NB4 (cell line): ENCODE results near the gene IRF2BPL.

Experiments
- DNase-seq: peaks from one replicate; pipeline ENCODE4 v3.0.0; 2010; ENCODE audit warnings: low read depth
- H3K4me3 ChIP-seq: one replicate; pipeline ENCODE4 v1.5.1; 2011; ENCODE audit warnings: mild to moderate bottlenecking, low read depth, low read length, moderate library complexity
- CTCF ChIP-seq: IDR thresholded peaks from one replicate; pipeline ENCODE4 v1.5.1; 2012; ENCODE audit warnings: low read depth, low read length
- MAX ChIP-seq: IDR thresholded peaks from 2 replicates; pipeline ENCODE4 v1.6.1; 2011; ENCODE audit warnings: low read depth, low read length
- MYC ChIP-seq: IDR thresholded peaks from 2 replicates; pipeline ENCODE4 v1.6.1; 2011; ENCODE audit warnings: low read depth, low read length
- POLR2A ChIP-seq: IDR thresholded peaks from 2 replicates; pipeline ENCODE4 v1.6.1; 2011; ENCODE audit warnings: mild to moderate bottlenecking; ENCODE audit not compliant: insufficient read length; ENCODE audit errors: extremely low read depth

The IRF2BPL gene

DNA sequence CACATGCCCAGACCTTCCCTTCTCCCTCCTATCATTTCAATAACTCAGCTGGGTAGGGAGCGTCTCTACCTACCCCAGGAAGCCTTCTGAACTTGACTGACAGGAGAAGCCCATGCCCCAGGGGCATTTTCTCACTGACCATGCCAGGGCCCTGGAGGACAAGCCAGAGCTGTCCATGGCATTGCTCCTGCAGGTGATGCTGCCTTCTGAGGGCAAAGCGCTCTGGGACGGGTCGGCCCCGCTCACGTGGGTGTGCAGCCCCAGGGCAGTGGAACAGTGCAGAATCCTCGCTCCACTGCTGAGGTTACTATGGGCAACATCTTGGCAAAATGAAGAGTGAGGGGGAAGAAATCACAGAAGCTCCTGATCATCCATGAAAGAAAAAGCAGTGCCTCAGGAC, 41.0 kb upstream of the IRF2BPL start:
- no peak for DNase-seq
- no peak overlapping the region for H3K4me3 ChIP-seq
- no peak for TF ChIP-seq POLR2A
- TF ChIP-seq MYC: no peak
- no peak for TF ChIP-seq CTCF
- TF ChIP-seq MAX: no peak

- TF ChIP-seq POLR2A: no peak
- no peak for TF ChIP-seq MAX
- no peak for TF ChIP-seq CTCF
- no peak for DNase-seq
These were observed 40.2 kb upstream of the IRF2BPL start for GRCh38 chr14:77068517-77069200.

DNA sequence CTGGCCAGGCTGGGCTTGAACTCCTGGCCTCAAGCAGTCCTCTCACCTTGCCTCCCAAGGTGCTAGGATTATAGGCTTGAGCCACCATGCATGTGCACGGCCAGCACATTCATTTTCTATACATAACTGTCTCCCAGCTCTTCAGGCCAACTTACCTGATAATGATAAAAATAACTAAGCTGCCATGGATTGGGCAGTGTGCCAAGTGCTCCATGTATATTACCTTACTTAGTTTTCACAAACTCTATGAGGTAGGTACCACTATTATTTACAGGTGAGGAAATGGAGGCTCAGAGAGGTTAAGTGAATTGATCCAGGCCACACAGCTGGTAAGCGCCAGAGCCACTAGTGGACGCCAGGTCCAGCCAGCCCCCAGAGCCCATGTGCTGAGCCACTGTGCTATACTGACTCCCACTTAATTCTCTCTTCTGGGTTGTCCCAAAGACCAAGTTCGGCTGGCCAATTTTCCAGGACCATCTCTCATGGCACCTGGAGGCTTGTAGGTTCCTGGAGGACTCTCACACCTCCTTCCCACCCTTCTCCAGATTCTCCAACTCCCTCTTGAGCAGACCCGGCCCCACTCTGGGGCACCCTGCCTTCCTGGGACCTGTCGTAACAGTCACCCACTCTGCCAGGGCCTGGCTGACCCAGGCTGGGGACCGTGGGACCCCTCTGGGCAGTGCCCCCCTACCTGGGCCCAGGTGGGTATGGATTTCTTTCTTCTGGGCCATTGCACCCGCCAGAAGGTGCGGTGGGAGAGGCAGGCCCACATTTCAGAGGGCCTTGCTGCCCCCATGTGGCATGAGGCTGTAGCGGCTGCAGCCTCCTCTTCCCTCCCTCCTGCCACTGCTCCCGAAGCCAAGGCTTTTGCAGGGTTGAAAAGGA, 39.4 kb upstream of the IRF2BPL start:
- peak; percentile 84 for TF ChIP-seq CTCF
- TF ChIP-seq MAX: 0 out of 2 replicates have a peak, but pooled peaks have one; percentile 27
- no peak for TF ChIP-seq MYC
- DNase-seq: peak; percentile 57
- no peak overlapping the region for H3K4me3 ChIP-seq

More at GRCh38 chr14:77068517-77069200, 40.2 kb upstream of the IRF2BPL start:
- H3K4me3 ChIP-seq: no peak overlapping the region

DNA sequence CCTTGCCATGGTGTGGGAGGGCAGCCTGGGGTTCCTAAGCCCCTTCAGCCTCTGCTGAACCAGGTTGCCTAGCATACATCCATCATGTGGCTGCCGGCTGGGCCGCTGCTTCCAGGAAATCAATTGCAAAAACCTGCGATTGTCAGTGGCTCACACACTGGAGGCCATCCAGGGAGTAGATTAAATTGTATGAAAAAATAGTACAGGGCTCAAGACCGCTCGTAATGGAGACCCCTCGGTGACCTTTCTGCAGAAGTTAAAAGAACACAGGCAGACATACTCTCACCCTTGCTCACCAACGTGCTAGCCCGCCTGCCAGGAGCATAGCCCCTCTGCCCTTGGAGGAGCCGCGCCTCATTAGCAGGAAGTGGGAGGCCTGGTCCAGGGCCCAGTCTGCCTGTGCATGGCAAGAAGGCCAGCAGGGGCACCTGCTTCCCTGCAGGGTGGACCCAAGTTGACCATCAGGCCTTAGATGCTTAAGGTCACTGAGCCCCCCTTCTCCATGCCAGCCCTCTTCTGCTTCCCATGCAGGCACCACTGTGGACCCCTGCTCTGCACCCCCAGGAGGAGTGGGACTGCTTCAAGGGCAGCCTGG, 38.2 kb upstream of the IRF2BPL start:
- TF ChIP-seq POLR2A: no peak
- TF ChIP-seq MYC: no peak
- TF ChIP-seq CTCF: no peak
- TF ChIP-seq MAX: no peak
- DNase-seq: no peak
- no peak overlapping the region for H3K4me3 ChIP-seq

DNA sequence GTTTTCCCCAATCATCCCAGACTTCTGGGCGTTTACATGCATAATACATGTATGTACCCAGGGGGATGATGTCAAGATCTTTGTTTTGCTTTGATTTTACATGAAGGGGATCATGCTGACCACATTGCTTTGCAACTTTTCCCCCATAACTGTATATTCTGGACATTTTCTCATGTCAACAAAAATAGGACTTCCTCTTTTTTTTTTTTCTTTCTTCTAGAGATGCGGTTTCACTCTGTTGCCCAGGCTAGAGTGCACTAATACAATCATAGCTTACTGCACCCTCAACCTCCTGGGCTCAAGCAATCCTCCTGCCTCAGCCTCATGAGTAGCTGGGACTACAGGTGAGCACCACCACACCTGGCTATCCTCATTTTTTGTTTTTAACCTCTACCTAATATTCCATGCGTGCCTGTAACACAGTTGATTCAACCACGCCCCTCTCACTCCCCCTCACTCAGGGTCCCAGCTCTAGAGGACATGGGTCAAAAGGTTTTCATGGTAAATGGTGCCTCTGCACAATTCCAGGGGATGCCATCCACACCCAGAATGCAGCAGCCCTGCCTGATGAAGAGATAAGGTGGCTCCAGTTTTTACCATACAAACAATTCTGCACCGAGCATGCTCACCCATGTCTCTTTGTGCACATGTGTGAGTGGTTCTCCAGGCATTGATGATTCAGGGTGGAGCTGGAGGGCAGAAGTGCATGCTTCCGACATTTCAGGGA, 37.5 kb upstream of the IRF2BPL start:
- DNase-seq: no peak
- no peak overlapping the region for H3K4me3 ChIP-seq
- TF ChIP-seq POLR2A (no peak), MYC (no peak), MAX (no peak), CTCF (no peak)
